Retinal pigment epithelial cell (primary cell): Measurements from ENCODE around the gene SLC49A3.
A peak's percentile ranks its signal among the peaks of the same experiment; 100 is the strongest.

Source experiments
- DNase-seq: peaks from one replicate; pipeline ENCODE4 v3.0.0-alpha.2; 2010; ENCODE audit warnings: low read depth
- H3K4me3 ChIP-seq: 2 replicates; pipeline ENCODE4 v1.5.1; 2011; ENCODE audit warnings: mild to moderate bottlenecking, low read length, control low read depth, moderate library complexity
- CTCF ChIP-seq: conservative IDR thresholded peaks from 2 replicates; pipeline ENCODE4 v1.5.1; 2011; ENCODE audit warnings: low read depth, low read length, control low read depth, inconsistent platforms

The SLC49A3 gene

GRCh38 chr4:681736-682451, 7.1 kb downstream of the SLC49A3 start:
- TF ChIP-seq CTCF, result no peak
- no peak for DNase-seq
- H3K4me3 ChIP-seq, result peak overlapping the region; percentile 22

- no peak for DNase-seq
- peak overlapping the region; percentile 53 for H3K4me3 ChIP-seq
These were observed 7.9 kb downstream of the SLC49A3 start for GRCh38 chr4:680928-681645.

GRCh38 chr4:680551-680927, 8.4 kb downstream of the SLC49A3 start:
- no peak for DNase-seq
- peak overlapping the region; percentile 53 for H3K4me3 ChIP-seq
- TF ChIP-seq CTCF, result no peak

More at GRCh38 chr4:680928-681645, 7.9 kb downstream of the SLC49A3 start:
- no peak for TF ChIP-seq CTCF

- H3K4me3 ChIP-seq, result no peak overlapping the region
- DNase-seq, result no peak
- TF ChIP-seq CTCF, result no peak
These were observed 8.9 kb downstream of the SLC49A3 start for GRCh38 chr4:680091-680490.

- no peak overlapping the region for H3K4me3 ChIP-seq
- DNase-seq, result no peak
- no peak for TF ChIP-seq CTCF
These were observed 9.3 kb downstream of the SLC49A3 start for GRCh38 chr4:679629-680028.

- H3K4me3 ChIP-seq, result no peak overlapping the region
- no peak for DNase-seq
- no peak for TF ChIP-seq CTCF
These were observed 9.9 kb downstream of the SLC49A3 start for GRCh38 chr4:679104-679481.
